ENCODE results near the gene ZNF225.

The ZNF225 gene

DNA sequence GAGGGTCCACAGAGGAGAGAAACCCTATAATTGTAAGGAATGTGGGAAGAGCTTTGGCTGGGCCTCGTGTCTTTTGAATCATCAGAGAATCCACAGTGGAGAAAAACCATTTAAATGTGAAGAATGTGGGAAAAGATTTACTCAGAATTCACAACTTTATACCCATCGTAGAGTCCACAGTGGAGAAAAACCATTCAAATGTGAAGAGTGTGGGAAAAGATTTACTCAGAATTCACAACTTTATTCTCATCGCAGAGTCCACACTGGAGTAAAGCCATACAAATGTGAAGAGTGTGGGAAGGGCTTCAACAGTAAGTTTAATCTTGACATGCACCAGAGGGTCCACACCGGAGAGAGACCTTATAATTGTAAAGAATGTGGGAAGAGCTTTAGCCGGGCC is 18.8 kb downstream of the ZNF225 start:
- TF ChIP-seq, protein P1, sequence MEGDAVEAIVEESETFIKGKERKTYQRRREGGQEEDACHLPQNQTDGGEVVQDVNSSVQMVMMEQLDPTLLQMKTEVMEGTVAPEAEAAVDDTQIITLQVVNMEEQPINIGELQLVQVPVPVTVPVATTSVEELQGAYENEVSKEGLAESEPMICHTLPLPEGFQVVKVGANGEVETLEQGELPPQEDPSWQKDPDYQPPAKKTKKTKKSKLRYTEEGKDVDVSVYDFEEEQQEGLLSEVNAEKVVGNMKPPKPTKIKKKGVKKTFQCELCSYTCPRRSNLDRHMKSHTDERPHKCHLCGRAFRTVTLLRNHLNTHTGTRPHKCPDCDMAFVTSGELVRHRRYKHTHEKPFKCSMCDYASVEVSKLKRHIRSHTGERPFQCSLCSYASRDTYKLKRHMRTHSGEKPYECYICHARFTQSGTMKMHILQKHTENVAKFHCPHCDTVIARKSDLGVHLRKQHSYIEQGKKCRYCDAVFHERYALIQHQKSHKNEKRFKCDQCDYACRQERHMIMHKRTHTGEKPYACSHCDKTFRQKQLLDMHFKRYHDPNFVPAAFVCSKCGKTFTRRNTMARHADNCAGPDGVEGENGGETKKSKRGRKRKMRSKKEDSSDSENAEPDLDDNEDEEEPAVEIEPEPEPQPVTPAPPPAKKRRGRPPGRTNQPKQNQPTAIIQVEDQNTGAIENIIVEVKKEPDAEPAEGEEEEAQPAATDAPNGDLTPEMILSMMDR (conservative IDR thresholded peaks at IDR 0.05), result no peak
- no peak overlapping the region for H3K27ac ChIP-seq

DNA sequence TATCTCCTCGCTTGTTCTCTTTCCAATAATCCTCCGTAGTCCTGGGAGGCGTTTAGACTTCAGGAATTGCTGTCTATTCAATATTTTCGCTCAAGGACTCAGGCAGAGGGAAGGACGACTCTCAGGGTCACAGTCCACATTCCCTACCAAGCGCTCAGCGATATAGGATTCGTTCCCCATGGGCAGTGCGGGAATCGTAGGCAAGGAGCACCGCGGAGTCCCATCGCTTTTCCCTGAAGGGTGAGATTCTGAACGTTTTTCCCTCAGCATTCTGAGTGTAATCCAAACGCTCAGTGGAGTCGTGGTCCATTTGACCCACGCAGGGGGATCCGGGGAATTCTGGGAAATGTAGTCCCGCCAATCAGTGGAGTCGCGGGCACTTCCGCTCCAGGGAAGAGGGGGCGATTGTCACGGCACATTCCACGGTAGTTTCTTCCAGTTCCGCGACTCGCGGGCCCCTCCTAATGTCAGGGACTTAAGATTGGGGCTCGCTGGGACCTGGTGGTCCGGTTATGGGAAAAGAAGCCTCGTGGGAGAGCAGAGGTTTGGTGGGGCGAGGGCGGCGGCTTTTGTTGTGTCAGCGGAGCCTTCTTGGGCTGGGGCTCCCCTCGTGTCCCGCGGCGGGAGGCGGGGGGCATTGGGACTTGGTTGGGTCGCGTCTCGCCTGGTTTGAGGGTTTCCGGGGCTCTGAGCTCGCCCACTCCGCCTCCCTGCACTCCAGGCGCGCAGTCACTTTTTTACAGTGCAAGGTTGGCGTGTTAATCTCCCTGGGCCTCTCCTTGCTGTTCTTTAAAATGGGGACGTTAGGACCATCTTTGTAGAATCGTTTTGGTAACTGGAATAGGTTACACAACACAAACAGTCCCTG is 28.2 kb downstream of the ZNF225 start, which contains the start of gene ZNF234:
Gene ZNF234, plus strand, starts transcription at position 364 of the 868 bp plus-strand sequence. CDS start 3,079 bp downstream, outside the sequence.
- peak within 1 kb of the TSS; percentile 78 for H3K27ac ChIP-seq

DNA sequence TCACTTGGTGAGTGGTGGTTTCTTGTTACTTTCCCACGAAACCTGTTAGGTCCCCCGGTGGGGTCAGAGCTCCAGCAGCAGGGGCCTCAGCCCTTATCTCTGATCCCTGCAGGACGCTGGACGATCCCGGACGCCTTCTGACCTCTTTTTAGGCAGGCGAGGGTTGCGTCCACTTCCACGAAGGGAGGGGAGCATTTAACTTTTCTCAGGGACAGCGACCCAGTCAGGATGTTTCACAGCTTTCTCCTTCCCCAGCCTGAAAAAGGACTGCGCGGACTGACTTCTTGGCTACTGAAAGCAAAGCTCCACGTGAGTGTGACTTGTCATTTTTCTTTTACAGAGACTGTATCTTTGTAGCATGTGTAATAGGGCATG is 28.8 kb downstream of the ZNF225 start:
- H3K27ac ChIP-seq, result peak overlapping the region; percentile 78
- TF ChIP-seq, protein P1 (conservative IDR thresholded peaks at IDR 0.05), result no peak

More for the DNA sequence above, 28.2 kb downstream of the ZNF225 start, which contains the start of gene ZNF234:
- TF ChIP-seq, protein P1 (conservative IDR thresholded peaks at IDR 0.05), result no peak

DNA sequence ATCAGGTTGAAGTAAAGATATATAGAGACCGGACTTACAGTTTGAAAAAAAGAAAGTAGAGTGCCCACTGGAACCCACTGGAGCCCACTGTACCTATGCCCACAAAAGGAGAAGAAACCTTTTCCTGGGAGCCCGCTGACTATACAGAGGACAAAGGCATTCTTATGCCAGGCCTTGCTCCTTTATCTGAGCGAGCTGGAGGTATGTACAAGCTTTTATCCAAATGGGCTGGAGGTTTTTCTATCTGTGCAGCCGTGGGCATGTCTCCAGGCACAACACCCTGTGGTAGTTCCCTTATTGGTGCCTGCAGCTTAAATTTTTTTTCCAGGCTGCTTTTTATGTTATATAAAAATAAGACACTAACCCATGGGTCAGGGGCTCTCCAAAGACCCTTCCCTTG is 36.6 kb downstream of the ZNF225 start:
- no peak overlapping the region for H3K27ac ChIP-seq
- TF ChIP-seq, protein P1 (conservative IDR thresholded peaks at IDR 0.05), result no peak

GRCh38 chr19:44151491-44151890 is 38.3 kb downstream of the ZNF225 start:
- H3K27ac ChIP-seq, result no peak overlapping the region
- TF ChIP-seq, protein P1 (conservative IDR thresholded peaks at IDR 0.05), result no peak

- no peak overlapping the region for H3K27ac ChIP-seq
- TF ChIP-seq, protein P1 (conservative IDR thresholded peaks at IDR 0.05), result no peak
These were observed 43.3 kb downstream of the ZNF225 start for GRCh38 chr19:44156475-44156874.

DNA sequence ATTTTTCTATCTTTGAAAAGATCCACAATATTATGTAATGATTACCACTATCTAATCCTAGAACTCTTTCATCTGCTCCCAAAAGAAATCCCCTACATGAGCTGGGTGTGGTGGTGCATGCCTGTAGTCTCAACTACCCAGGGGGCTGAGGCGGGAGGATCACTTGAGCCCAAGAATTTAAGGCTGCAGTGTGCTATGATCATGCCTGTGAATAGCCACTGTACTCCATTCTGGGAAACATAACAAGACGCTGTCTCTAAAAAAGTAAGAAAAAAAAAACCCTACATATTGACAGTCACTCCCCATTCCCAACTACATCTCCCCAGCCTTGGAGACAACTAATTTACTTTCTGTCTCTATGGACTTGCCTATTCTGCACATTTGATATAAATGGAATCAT is 50.6 kb downstream of the ZNF225 start:
- TF ChIP-seq, protein P1 (conservative IDR thresholded peaks at IDR 0.05), result no peak
- peak overlapping the region; percentile 83; the same call in 1 of the 2 replicates for H3K27ac ChIP-seq
